NCI-H2081 (cell line): Measurements from ENCODE around the gene ALPI.

Experiments
- DNase-seq, 2 experiments: peaks; one replicate each; lab custom pipeline; 2025; lab: John Stamatoyannopoulos, UW

ALPI gene

GRCh38 chr2:232501794-232502390, 45.9 kb downstream of the ALPI start:
- no peak for DNase-seq

- no peak for DNase-seq
These were observed 46.6 kb downstream of the ALPI start for GRCh38 chr2:232502511-232502910.

GRCh38 chr2:232502911-232503808, 47.2 kb downstream of the ALPI start:
- DNase-seq, result peak in 1 of 2 experiments; percentile 53

DNA sequence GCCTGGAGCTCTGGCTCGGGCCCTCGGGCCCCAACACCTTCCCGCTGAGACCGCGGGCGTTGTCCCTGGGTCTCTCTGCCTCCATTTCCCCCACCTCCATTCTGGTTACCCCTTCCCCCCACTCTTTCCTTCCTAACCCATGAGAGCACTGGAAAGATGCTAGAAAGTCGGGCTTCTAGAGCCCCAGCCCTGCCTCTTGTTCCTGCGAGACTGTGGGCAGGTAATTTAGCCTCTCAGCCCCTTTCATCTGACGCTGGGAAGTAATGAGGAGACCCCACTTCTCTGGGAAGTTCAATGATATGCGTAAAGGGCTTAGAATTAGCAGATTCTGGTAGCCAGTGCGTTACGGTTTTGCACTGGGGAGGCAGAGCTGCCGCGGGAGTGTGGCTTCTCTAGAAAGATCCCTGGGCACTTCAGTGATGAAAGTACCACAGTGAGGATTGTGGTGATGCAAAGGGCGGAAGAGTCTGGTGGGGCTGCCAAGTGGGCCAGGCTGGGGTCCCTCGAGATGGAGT, 47.9 kb downstream of the ALPI start:
- DNase-seq, result no peak

- no peak for DNase-seq
These were observed 48.5 kb downstream of the ALPI start for GRCh38 chr2:232504438-232504837.

GRCh38 chr2:232505856-232506255, 49.9 kb downstream of the ALPI start:
- no peak for DNase-seq

GRCh38 chr2:232506709-232507108, 50.8 kb downstream of the ALPI start:
- no peak for DNase-seq

DNA sequence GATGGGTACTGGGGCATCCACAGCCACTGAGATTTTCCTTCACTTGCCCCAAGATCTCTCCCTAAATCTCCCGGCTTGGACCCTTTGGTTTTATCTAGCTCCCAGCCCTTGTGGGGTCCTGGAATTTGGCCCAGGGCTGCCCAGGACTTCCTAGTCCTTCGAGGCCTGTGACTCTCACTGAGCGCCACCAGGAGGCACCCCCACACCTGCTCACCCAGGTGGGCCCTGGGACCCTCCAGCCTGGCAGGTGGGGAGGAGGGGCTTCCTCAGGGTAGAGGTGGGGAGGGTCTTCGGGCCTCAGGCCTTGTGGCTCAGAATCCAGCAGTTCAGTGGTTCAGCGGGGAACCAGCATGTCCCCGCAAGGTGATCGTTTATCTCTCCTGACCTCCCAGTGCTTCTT, 52.3 kb downstream of the ALPI start:
- DNase-seq, result no peak
